Hypothalamus (tissue), 51 donors: Measurements from ENCODE around the gene CDCP1.

Source experiments
- DNase-seq, 51 donors: peaks; one replicate each; lab custom pipeline; 2025; lab: John Stamatoyannopoulos, UW

Gene CDCP1

GRCh38 chr3:45139372-45140140 is 6.6 kb downstream of the CDCP1 start:
- DNase-seq = no peak

GRCh38 chr3:45137656-45138181 is 8.5 kb downstream of the CDCP1 start:
- DNase-seq = no peak

- no peak for DNase-seq
Observed at GRCh38 chr3:45135959-45136358, 10.2 kb downstream of the CDCP1 start.

GRCh38 chr3:45134758-45135521 is 11.2 kb downstream of the CDCP1 start:
- DNase-seq = no peak

- no peak for DNase-seq
Observed at GRCh38 chr3:45132568-45133211, 13.5 kb downstream of the CDCP1 start.

GRCh38 chr3:45131201-45131600 is 15.0 kb downstream of the CDCP1 start:
- DNase-seq = no peak

GRCh38 chr3:45130476-45130875 is 15.7 kb downstream of the CDCP1 start:
- DNase-seq = no peak

GRCh38 chr3:45128950-45129349 is 17.2 kb downstream of the CDCP1 start:
- DNase-seq = no peak

- no peak for DNase-seq
Observed at GRCh38 chr3:45127130-45127822, 18.9 kb downstream of the CDCP1 start.

GRCh38 chr3:45126730-45127129 is 19.4 kb downstream of the CDCP1 start:
- no peak for DNase-seq

GRCh38 chr3:45125550-45126026 is 20.6 kb downstream of the CDCP1 start:
- no peak for DNase-seq

- DNase-seq = no peak
Observed at GRCh38 chr3:45124956-45125355, 21.2 kb downstream of the CDCP1 start.

- no peak for DNase-seq
Observed at GRCh38 chr3:45124352-45124751, 21.8 kb downstream of the CDCP1 start.

- DNase-seq = no peak
Observed at GRCh38 chr3:45123581-45124269, 22.5 kb downstream of the CDCP1 start.

GRCh38 chr3:45123030-45123429 is 23.1 kb downstream of the CDCP1 start:
- DNase-seq = no peak

GRCh38 chr3:45120359-45121158 is 25.6 kb downstream of the CDCP1 start:
- DNase-seq = no peak

GRCh38 chr3:45119824-45120358 is 26.3 kb downstream of the CDCP1 start:
- DNase-seq = no peak

GRCh38 chr3:45119376-45119775 is 26.8 kb downstream of the CDCP1 start:
- DNase-seq = no peak

- DNase-seq = no peak
Observed at GRCh38 chr3:45118615-45119071, 27.5 kb downstream of the CDCP1 start.
